Islet of Langerhans (tissue), 1 donor: ENCODE results near the gene GP1BA.

Experiments used
- FAIRE-seq: peaks from one replicate; lab custom pipeline; 2011; peaks lifted over from hg19 to GRCh38; lab: Jason Lieb, UNC

GP1BA gene

DNA sequence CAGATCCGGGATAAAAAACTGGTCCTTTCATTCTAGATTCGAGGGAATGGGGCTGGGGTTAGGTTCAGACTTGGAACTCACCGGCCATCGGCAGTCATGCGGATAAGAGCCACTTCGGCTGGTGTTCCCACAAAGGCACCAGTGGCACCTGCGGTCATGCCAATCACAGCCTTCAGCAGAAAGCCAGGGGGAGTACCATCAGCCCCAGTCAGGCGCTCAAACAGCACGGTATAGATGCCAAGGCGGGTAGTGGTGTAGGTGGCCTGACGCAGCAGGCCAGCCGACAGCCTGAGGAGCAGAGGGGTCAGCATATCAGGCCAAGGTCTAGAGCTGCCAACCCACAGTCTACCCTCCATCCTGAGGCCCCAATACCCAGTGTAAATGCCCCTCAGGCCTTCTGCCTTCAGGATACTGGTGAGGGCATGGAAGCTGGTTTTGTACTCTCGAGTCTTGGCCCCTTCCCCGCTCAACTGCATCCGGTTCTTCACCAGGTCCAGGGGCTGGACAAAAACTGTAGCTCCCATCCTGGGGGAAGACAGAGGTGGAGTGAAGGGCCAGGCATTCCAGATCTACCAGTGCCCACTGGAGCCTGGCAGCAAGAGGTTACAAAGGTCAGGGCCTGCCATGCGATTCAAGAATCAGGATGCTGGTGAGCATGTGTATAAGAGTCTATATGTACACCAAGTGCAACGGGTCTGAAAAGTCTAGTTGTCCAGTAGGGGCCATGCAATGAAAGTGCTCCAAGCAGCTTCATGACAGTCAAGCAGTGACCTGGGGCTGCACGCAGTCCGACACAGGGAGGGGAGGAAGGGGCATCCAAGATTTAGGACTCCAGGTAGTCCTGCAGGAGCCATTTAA lies 6.8 kb downstream of the GP1BA start:
- FAIRE-seq: no peak

DNA sequence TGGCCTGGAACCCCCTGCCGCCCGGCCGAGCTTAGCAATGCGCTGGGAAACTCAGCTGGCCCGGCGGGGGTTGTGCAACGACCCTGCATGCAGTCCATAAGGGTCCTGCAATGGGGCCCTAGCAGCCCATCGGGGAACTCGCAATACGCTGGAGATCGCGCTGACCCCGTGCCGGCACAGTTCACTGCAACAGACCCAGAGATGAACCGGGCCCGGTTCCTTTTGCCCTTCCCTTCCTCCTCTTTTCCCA lies 7.4 kb downstream of the GP1BA start:
- no peak for FAIRE-seq

DNA sequence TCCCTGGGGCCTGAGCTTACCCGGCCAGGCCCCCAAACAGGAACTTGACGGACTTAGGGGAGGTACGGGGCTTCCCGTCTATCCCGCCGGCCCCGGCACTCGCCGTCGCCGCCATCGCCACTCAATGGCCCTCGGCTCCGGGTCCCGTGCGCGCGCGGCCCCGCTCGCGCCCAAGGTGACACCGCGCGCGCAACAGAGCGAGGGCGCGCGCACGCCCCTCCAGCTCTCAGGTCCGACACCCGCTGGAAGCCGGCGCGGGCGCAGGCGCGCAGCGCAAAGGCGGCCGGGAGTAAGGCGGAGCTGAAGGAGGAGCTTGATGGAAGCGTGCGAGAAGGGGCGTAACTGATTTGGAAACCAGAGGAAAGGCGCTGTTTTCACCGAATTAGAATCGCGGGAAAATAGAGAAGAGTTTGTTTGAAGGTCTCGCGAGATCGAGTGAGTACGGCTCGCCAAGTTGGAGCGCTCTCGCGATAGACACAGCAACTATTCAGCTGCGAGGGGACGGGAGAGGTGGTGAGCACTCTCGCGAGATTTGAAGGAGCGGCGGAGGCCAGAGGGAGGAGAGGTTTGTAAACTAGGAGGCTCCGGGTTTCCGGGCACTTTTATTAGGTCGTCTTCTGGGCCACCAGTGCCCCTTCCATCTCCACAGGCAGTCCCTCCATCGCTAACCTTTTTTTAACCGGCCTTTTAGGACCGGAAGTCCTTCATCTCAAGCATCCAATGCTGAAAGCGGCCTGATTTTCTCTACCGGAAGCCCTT lies 7.9 kb downstream of the GP1BA start, which contains the start of the genes RNF167 and SLC25A11:
RNF167 (plus strand) TSS at position 473 of the 759 bp plus-strand sequence. CDS start 642 bp downstream, outside the sequence.
SLC25A11 (minus strand) TSS at position 251 of the 759 bp plus-strand sequence; CDS start at position 115, 136 bp downstream.
- peak; percentile 98 for FAIRE-seq

DNA sequence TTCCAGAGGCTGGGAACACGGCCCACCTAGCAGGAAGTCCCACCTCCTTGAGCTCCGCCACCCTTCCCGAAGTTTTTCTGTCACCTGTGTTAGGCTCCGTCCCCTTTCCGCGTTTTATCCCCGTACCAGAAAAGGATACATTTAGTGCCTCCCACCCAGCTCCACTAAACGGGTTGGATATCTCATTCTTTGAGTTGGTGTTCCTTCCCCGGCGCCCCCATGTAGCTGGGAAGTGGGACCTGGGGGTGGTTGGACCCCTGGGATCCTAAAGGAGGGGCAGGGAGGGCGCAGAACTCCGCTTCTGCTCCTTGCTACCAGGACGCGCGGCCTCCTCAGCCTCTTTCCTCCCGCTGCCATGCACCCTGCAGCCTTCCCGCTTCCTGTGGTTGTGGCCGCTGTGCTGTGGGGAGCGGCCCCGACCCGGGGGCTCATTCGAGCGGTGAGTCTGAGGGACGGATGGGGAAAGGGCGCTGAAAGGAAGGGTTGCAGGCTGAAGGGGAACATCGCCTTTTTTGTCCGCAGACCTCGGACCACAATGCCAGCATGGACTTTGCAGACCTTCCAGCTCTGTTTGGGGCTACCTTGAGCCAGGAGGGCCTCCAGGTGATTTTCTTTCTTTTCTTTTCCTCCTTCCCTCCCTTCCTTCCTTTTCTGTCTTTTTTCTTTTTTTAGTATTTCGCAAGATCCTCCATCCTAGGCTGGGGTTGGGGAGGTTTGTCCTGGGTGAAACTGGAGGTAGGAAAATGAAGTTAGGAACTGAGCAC lies 8.7 kb downstream of the GP1BA start:
- no peak for FAIRE-seq

DNA sequence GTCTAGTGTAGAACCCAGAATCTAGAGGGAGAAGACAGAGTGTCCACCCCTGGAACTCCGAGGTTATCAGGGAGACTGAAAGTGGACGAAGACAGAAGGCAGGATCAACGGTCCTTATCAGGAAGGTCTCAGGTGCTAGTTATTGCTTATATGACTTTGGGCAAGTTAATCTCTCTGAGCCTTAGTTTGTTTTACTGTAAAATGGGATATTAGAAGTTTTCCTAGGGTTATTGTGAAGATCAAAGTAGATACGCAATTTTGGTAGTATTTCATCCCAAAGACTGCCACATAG lies 9.2 kb downstream of the GP1BA start:
- FAIRE-seq: no peak

DNA sequence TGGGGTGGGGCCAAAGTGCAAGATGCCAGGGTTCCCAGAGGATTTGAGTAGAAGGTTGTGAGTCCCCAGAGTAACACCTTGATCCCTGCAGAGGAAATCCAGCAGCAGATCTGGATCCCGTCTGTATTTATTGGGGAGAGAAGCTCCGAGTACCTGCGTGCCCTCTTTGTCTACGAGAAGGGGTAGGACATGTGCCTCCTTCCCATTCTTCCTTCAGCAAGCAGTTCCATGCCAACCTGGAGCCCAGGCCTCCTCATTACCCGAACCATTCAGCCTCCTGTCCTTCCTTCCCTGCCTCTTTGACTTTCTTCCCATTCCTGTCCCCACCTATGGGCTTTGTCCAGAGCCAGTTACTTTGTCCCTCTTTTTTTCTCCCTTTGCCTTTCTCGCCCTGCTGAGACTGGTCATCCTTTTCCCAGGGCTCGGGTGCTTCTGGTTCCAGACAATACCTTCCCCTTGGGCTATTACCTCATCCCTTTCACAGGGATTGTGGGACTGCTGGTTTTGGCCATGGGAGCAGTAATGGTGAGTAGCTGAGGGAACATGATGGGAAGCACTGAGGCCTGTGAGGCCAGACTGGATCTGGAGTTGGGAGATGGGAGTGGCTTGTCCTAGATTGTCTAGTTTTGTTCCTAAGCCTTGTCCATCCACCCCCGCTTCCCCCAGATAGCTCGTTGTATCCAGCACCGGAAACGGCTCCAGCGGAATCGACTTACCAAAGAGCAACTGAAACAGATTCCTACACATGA lies 10.9 kb downstream of the GP1BA start:
- no peak for FAIRE-seq

DNA sequence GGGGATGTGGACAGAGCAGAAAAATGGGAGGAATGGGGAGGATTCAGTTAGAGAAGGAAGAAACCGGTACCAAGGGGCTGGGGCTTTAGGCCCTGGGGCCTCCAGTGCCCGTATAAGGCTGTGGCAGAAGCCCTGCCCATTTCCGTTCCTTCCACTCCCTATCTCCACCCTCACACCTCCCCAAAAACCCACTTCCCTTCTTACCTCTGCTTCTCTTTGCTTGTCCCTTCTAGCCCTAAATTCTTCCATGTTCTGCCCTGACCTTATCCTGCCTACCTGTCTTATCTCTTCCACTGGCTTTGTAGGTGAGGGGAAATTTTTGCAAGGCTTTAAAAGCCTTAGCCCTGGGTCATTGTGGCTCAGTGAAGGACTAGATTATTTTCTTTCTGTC lies 12.1 kb downstream of the GP1BA start:
- no peak for FAIRE-seq

DNA sequence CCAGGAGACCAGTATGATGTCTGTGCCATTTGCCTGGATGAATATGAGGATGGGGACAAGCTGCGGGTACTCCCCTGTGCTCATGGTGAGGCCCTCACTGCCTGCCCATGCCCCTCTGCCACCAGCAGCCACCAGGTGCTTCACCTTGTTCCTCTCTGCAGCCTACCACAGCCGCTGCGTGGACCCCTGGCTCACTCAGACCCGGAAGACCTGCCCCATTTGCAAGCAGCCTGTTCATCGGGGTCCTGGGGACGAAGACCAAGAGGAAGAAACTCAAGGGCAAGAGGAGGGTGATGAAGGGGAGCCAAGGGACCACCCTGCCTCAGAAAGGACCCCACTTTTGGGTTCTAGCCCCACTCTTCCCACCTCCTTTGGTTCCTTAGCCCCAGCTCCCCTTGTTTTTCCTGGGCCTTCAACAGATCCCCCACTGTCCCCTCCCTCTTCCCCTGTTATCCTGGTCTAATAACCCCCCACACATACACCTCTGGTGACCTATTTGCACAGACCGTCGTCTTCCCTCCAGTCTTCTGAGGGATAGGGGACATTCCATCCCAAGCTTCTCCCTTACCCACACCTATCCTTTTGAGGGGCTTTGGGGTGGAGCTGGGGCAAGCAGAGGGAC lies 12.6 kb downstream of the GP1BA start:
- no peak for FAIRE-seq

DNA sequence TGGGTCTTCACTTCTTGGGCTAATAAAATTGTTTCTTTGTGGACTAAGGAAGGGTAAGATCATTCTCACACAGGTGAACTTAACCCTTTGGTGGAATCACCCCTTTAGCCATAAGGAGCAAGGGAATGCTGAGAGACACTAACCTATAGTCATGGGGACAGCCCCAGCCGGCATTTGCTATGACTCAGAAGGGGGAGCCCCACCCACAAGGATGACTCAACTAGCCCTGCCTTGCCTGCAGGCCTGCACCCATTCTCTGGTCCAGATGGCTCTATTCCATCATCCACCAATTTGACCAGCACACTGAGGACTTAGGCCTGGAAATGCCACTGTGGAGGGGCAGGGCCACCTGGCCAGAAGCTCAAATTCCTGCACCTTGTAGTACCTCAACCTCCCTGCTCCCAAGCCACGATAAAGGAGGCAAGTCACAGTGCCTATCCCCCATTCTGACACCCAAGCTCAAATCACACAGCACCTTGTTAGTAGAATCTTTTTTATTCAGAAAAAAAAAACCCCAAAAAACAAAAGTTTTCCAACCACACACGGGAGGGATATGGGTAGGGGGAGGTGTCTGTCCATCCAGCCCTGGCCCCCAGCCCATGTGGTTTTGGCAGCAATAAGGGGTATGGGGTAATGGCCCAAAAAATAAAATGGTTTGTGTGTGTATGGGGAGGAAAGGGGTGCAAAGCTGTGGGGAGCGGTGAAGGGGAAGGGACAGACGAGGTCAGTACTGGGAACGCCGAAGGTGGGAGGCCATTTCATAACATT lies 13.3 kb downstream of the GP1BA start:
- FAIRE-seq: no peak

DNA sequence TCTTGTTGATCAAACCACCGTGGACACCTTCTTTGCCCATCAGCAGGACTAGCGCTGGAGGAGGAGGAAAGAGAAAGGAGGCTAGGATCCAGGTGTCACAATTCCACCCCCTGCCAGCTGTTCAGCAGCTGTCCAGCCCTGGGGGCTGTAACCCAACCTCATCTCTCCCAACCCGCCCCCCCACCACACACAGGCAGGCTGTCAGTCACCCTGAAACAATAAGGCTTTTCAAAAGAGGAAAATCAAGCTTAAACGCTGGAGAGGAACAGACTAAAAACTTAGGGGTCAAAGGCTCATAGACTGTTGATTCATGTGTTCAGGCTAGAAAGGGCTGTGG lies 13.8 kb downstream of the GP1BA start:
- no peak for FAIRE-seq

DNA sequence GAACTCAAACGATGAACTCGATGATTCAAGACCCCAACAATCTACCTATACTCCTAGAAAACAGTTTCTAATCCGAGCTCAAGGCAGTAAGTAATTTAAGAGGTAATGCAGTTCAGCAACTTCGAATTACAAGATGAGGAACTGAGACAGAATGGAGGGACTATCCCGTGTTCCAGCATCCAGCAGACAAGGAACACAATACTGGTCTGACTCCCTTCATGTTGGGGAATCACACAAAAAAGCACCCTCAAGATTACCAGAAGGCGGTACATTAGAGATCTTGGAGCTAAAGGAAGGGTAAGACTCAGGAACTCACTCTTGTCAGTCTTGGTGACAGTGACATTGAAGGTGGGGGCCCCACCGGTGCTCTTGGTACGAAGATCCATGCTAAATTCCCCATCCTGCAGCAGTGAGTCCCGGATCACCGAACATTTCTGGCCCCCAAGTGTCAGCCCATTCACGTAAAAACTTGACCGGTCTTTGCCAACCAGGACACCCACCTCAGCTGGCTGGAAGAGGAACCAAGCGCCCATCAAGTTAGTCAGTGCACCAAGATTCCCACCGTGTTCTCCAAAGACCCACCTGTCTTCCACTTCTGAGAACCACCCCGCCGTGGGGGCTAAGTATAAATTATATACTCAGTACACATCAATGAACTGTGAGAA lies 14.4 kb downstream of the GP1BA start:
- no peak for FAIRE-seq

DNA sequence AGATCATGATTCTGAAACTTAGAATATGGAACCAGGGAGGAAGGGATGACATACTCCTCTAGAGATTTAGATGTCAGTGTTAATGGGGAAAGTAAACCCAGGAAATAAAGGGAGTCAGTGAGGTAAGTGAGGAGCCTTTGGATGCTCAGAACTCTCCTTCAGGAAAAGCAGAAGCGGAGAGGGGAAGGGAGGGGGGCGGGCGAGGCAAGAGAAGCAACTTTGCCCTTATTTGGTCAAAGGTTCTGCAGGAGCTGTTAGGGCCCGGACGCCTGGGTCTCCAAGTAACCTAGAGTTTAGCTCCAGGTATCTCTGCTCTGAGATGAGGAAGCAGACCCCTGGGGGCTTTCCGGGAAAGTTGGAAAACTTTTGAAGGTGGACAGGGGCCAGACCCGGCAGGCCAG lies 14.9 kb downstream of the GP1BA start:
- FAIRE-seq: no peak

DNA sequence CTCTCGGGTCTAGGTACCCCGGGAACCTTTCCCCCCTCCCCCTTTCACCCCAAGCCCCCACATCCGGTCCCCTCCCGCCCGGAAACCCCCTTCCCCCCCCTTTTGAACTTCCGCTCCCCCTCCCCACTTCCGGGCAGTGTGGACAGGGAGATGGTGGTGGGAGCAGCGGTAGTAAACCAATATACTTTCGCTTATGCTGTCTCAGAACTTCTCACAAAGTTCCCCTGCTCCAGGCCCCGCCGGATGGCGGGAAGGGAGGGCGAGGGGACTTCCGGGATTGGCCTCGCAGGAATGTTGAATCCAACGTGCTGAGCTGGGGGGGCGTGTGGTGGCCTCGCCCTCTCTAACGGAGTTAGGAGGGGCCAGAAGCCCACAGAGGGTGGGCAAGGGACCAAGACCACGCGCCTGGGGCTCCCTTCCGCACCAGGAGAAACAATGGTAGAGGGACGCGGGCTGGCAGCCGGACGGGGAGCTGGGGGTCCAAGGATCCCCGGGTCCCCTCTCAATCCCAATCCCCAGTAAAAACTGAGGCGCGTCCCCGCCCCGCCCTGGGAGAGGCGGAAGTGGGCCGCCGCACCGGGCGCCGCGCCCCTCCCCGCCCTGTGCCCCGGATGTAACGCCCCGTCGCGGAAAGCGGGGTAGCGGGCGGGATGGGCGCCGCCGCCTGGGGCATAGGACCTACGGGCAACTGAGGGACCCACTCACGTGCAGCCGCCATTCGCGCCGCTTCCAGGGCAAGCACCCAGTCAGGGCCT lies 15.5 kb downstream of the GP1BA start:
- FAIRE-seq: no peak

DNA sequence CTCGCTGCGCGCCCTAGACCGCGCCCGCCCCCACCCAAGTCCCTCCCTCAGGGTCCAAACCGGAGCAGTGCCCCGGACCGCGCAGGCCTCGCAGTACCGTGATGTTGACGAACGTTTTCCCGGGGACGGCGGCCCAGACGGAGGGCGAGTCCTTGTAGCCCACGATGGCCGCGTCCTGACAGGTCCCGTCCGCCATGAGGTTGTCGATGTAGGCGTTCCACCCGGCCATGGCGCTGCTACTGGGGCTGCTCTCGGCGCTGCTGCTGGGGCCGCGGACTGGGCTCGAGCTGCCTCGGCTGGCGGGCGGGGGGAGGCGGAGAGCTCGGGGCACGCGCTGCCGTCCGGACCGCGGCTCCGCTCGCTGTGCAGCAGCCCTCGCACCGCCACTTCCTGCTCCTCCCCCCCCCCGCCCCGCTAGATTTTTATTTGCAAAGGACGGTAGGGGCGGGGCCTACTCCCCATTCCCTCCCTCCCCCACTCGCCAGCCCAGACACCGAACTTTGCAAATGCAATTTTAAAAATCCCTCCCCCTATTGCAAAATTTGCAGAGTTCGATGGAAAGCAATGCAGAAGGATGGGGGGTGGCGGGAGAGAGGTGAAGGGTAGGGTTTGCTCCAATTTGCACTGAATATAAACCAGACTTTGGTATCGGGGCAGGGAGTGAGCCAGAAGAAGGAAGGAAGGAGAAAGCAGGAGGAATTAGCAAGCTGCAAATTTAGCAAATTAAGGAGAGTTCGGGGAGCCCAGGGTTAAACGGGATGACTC lies 16.3 kb downstream of the GP1BA start, which contains the start of gene PFN1:
PFN1 (minus strand) TSS at position 365 of the 765 bp plus-strand sequence; CDS start at position 229, 136 bp downstream.
- FAIRE-seq: no peak

DNA sequence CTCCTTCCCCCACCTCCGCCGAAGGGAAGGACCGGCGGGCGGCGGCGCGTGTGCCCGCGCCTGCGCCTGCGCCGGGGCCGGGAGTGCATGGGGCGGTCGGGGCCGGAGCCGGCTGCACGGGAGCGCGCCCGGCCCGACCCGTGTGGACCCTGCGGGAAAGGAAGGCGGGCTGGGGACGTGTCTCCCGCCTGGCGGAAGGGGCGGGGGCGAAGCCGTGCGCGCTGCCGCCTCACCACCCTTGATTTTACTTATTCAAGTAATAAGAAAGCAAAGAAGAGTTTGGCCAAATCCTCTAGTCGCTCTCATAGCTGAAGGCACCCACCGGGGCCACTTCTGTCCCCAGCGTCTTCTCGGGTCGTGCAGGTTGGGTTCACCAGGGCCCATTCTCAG lies 16.8 kb downstream of the GP1BA start:
- no peak for FAIRE-seq

DNA sequence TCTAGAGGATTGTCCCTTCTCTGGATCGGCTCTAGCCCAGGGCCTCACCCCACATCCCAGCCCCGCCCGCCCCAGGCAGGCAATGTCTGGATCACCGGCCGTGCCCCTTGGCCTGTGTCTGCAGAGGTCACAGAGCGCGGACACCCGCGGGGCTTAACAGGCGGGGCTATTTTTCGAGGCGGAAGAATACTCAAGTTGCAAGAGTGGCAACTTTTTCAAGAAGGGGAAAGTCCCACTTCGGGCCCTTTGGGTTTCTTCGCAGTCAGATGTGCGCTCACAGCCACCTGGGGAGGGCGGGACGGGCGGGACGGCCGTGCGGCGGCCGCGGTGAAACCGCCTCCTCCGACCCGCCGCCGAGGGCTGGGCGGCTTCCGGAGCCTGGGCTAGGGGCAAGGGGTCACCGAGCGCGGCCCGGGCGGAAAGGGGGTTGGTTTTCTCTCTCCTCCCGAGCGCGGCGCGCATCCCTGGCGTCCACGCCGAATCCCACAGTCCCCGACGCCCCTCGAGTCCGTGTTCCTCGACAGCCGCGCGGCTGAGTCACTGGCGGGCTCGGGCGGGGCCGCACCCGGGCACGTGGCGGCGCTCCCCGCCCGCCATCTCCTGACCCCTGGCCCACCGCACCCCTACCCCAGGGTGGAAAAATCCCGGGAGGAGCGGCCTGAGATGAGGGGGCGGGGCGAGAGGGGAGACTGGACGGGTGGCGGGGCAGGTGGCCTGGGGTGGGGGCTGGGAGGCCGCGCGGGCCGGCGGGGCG lies 17.4 kb downstream of the GP1BA start:
- no peak for FAIRE-seq

DNA sequence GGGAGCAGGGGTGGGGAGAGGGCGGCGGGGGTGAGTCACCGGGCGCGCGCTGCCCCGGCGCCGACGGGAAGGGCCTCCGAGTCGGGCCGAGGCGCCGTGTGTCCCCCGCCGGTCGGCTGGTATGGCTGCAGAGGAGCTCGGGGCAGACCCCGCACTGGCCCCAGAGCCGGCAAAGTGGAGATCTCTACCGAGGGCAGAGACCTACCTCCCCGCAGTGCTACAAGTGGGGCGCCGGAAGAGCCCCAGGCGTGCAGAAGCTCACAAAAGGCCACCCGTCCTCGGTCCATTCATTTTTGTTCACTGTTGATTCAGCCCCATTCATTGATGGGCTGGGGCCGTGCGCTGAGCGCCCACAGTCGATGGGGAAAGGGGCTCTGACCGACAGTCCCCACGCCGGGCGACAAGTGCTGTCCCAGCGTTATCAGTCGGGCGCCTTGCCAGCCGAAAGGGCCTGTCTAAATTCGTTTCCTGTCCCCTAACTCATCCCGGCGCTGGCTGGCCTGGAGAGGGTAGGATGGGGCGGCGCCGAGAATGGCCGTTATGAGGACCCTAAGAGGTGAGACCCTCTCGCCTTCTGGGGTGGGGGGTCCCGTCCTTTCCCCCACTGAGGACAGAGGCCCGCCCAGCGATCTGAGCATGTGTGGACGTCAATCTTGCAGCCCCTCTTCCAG lies 18.1 kb downstream of the GP1BA start:
- no peak for FAIRE-seq

DNA sequence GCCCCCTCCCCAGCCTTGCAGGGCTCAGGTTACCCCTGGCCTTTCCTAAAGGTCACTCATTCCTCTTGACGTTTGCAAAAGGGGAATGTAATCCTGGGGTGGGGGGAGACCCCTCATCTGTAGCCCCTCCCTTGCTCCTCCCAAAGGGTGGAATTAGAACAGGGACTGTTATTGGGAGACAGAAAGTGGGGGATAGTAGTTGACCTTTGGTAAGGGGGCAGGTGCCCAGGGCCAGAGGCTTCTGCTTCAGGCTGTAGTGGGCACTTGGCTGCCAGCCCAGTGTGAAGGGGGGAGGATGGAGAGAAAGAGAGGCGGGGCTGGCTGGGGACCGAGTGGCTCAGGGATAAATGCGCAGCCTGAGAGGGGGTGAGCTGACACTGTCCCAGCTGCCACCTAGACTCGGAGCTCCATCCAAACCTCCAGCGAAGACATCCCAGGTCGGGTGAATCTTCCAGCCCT lies 18.7 kb downstream of the GP1BA start, which contains the start of gene ENO3:
ENO3 (plus strand) TSS at position 374 of the 459 bp plus-strand sequence. CDS start 711 bp downstream, outside the sequence.
- FAIRE-seq: no peak
